ENCODE data around the gene SNRNP200.

Gene SNRNP200

GRCh38 chr2:96305979-96306308 is 598 bp upstream of the SNRNP200 start:
- TF ChIP-seq CTCF (IDR thresholded peaks at IDR 0.05; ENCODE audit: insufficient read depth, low read length) (no peak), POLR2AphosphoS5 (IDR thresholded peaks at IDR 0.05; ENCODE audit: low read depth) (no peak), REST (IDR thresholded peaks at IDR 0.05; ENCODE audit: insufficient replicate concordance, low read depth) (peak; percentile 23)
- Histone ChIP-seq H3K27me3 (ENCODE audit: insufficient read depth, poor library complexity, severe bottlenecking) (no peaks in the 10 kb centered on the region), H3K4me3 (replicated peaks; ENCODE audit: insufficient read depth, low read length) (peak overlapping the region; percentile 60), H3K27ac (replicated peaks) (peak overlapping the region; percentile 89)
- peak in 1 of 2 experiments; percentile 4 for DNase-seq (ENCODE audit: low read depth in 1 of 2, low spot score in 1 of 2)

GRCh38 chr2:96304606-96305005 is 740 bp downstream of the SNRNP200 start:
- Histone ChIP-seq H3K27me3 (ENCODE audit: insufficient read depth, poor library complexity, severe bottlenecking) (no peaks in the 10 kb centered on the region), H3K4me3 (replicated peaks; ENCODE audit: insufficient read depth, low read length) (peak overlapping the region; percentile 60), H3K27ac (replicated peaks) (peak overlapping the region; percentile 89)
- TF ChIP-seq GABPA (IDR thresholded peaks at IDR 0.05; ENCODE audit: low read depth) (no peak), POLR2AphosphoS5 (IDR thresholded peaks at IDR 0.05; ENCODE audit: low read depth) (no peak), REST (IDR thresholded peaks at IDR 0.05; ENCODE audit: insufficient replicate concordance, low read depth) (no peak), CTCF (IDR thresholded peaks at IDR 0.05; ENCODE audit: insufficient read depth, low read length) (no peak), SPI1 (IDR thresholded peaks at IDR 0.05; ENCODE audit: borderline replicate concordance, low read depth) (no peak)
- DNase-seq (ENCODE audit: low read depth in 1 of 2, low spot score in 1 of 2) = no peak

- TF ChIP-seq REST (IDR thresholded peaks at IDR 0.05; ENCODE audit: insufficient replicate concordance, low read depth) (no peak), CTCF (IDR thresholded peaks at IDR 0.05; ENCODE audit: insufficient read depth, low read length) (no peak), SPI1 (IDR thresholded peaks at IDR 0.05; ENCODE audit: borderline replicate concordance, low read depth) (no peak), POLR2AphosphoS5 (IDR thresholded peaks at IDR 0.05; ENCODE audit: low read depth) (no peak), GABPA (IDR thresholded peaks at IDR 0.05; ENCODE audit: low read depth) (no peak)
- H3K4me3 ChIP-seq (replicated peaks; ENCODE audit: insufficient read depth, low read length) = no peak overlapping the region
- no peaks in the 10 kb centered on the region for H3K27me3 ChIP-seq (ENCODE audit: insufficient read depth, poor library complexity, severe bottlenecking)
- no peak overlapping the region for H3K27ac ChIP-seq (replicated peaks)
- no peak for DNase-seq (ENCODE audit: low read depth in 1 of 2, low spot score in 1 of 2)
Measured at GRCh38 chr2:96301865-96302264, 3.5 kb downstream of the SNRNP200 start.

Data from HL-60 (cell line).